NT2/D1 (cell line): Measurements from ENCODE around the gene NUTM2A.
"Not testable (repeated sequence)": the region's sequence is repeated elsewhere in the genome, so short reads cannot be mapped to it uniquely, and the experiment has no call there.

ENCODE experiments used
- DNase-seq: peaks from one replicate; pipeline ENCODE4 v3.0.0-alpha.2; 2011; ENCODE audit warnings: low read depth, low spot score
- H3K27me3 ChIP-seq: 2 replicates; pipeline ENCODE4 v1.6.0; 2011; ENCODE audit warnings: mild to moderate bottlenecking; ENCODE audit not compliant: insufficient read length, insufficient read depth
- H3K36me3 ChIP-seq: 2 replicates; pipeline ENCODE4 v1.6.1; 2011; ENCODE audit warnings: mild to moderate bottlenecking, low read length, mixed read lengths; ENCODE audit not compliant: insufficient read depth, insufficient read length
- H3K4me1 ChIP-seq: 2 replicates; pipeline ENCODE4 v1.5.1; 2011; ENCODE audit not compliant: insufficient read depth, insufficient read length
- H3K4me3 ChIP-seq: 2 replicates; pipeline ENCODE4 v1.5.1; 2011; ENCODE audit warnings: low read depth; ENCODE audit not compliant: insufficient read length
- H3K9ac ChIP-seq: 2 replicates; pipeline ENCODE4 v1.6.0; 2011; ENCODE audit warnings: low read depth; ENCODE audit not compliant: insufficient read length
- H3K9me3 ChIP-seq: 2 replicates; pipeline ENCODE4 v1.5.1; 2011; ENCODE audit warnings: mild to moderate bottlenecking, low read length; ENCODE audit not compliant: insufficient read depth

NUTM2A gene

GRCh38 chr10:87280749-87281392 is 55.6 kb downstream of the NUTM2A start:
- not testable (repeated sequence) for H3K36me3 ChIP-seq, H3K27me3 ChIP-seq, H3K4me3 ChIP-seq, H3K4me1 ChIP-seq, H3K9ac ChIP-seq, H3K9me3 ChIP-seq, DNase-seq
